ENCODE results near the gene MRGPRG.
"Not testable (repeated sequence)": the region's sequence is repeated elsewhere in the genome, so short reads cannot be mapped to it uniquely, and the experiment has no call there.

Gene MRGPRG

DNA sequence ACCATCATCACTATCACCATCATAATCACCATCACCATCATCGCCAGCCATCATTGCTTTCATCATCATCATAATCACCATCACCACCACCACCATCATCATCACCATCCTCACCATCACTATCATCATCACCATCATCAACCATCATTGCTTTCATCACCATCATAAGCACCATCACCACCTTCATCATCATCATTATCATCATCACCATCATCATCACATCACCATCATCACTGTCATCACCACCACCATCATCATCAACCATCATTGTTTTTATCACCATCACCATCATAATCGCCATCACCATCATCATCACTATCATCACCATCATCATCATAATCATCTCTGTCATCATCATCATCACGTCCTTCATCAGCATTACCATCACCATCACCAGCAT, 44.2 kb downstream of the MRGPRG start:
- TF ChIP-seq, protein P1, sequence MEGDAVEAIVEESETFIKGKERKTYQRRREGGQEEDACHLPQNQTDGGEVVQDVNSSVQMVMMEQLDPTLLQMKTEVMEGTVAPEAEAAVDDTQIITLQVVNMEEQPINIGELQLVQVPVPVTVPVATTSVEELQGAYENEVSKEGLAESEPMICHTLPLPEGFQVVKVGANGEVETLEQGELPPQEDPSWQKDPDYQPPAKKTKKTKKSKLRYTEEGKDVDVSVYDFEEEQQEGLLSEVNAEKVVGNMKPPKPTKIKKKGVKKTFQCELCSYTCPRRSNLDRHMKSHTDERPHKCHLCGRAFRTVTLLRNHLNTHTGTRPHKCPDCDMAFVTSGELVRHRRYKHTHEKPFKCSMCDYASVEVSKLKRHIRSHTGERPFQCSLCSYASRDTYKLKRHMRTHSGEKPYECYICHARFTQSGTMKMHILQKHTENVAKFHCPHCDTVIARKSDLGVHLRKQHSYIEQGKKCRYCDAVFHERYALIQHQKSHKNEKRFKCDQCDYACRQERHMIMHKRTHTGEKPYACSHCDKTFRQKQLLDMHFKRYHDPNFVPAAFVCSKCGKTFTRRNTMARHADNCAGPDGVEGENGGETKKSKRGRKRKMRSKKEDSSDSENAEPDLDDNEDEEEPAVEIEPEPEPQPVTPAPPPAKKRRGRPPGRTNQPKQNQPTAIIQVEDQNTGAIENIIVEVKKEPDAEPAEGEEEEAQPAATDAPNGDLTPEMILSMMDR (IDR thresholded peaks at IDR 0.05; ENCODE audit: control extremely low read depth, extremely low read depth, low read depth, missing control alignments), result no peak
- DNase-seq (ENCODE audit: extremely low spot score), result no peak
- POLR2A ChIA-PET, result no interaction called here
- CTCF ChIA-PET, result no interaction called here

DNA sequence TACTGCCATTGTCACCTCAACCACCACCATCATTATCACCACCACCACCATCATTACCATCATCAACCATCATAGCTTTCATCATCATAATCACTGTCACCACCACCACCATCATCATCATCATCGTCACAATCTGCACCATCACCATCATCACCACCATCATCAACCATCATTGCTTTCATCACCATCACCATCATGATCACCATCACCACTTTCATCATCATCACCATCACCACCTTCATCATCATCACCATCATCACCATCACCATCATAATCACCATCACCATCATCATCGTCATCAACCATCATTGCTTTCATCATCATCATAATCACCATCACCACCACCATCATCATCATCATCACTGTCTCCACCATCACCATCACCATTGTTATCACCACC, 44.8 kb downstream of the MRGPRG start:
- TF ChIP-seq, protein P1 (IDR thresholded peaks at IDR 0.05; ENCODE audit: control extremely low read depth, extremely low read depth, low read depth, missing control alignments), result no peak
- ChIA-PET CTCF (no interaction called here), POLR2A (no interaction called here)
- no peak for DNase-seq (ENCODE audit: extremely low spot score)

DNA sequence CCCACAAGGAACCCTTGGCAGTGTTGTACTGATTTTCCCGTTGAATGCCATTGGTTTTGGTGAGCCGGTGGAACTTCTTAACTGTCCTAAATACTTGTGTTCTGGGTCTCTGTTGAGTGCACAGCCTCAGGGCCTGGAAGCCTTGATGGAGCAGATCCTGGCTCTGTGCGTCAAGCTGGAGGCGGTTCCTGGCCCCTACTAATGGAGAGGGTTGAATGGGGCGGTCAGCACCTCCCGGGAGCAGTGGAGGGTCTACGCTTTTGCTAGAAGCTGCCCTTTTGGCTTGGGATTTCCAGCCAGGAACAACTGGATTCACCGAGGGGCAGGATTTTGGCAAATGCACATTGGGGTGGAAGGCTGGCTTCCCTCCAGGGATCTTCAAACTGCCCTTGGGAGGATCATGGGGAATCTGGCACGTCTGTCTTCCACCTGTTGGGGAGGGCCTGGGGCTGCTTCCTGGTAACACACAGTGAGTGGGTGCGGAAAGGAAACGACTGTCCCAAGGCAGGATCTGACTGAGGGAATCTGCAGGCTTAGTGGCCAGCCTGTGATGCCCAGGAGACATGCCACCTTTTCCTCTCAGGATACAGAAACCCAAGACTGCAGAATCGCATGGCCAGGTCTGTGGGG, 46.6 kb downstream of the MRGPRG start:
- POLR2A ChIA-PET, result no interaction called here
- CTCF ChIA-PET, result no interaction called here
- DNase-seq (ENCODE audit: extremely low spot score), result no peak
- TF ChIP-seq, protein P1 (IDR thresholded peaks at IDR 0.05; ENCODE audit: control extremely low read depth, extremely low read depth, low read depth, missing control alignments), result no peak

DNA sequence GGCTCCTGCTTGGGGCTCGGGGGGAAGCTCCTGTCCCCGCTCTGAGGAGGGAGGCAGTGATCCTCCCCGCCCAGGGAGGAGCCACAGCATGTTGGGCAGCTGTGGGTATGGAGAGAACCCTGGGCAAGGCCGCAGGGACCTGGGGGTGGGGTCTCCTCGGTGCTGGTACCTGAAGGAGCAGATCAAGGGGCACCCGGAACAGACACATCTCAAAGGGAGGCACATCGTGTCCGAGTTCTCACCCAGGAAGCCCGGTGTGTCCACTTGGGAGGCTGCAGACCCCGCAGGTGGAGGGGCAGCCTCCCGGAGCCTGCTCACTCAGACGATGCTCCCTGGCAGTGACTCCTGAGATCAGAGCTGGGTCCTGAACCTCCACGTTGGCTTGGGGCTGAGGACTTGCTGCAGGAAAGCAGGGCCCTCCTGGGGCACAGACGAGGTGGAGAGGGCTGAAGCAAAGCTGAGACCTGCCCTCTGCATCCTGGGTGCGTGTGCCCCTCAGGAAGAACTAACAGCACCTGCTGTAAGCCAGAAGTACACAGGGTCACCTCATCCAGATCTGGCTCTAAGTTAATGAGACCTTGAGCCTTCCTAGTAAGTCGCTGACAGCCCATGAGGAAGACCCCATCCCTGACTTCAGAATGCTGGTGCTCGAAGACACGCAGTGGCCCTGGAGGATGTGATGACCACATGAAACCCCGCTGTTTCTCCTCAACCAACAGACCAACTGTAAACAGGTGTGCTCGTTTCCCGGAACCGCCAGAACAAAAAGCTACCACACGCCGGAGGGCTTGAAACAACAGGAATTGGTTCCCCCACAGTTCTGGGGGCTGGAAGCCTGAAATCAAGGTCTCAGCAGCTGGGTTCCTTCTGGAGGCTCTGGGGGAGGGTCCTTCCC, 47.6 kb downstream of the MRGPRG start:
- POLR2A ChIA-PET, result no interaction called here
- CTCF ChIA-PET, result no interaction called here

GRCh38 chr11:3170044-3170755, 48.4 kb downstream of the MRGPRG start:
- ChIA-PET CTCF (no interaction called here), POLR2A (no interaction called here)
- no peak for DNase-seq (ENCODE audit: extremely low spot score)
- TF ChIP-seq, protein P1 (IDR thresholded peaks at IDR 0.05; ENCODE audit: control extremely low read depth, extremely low read depth, low read depth, missing control alignments), result no peak

More for the DNA sequence above, 47.6 kb downstream of the MRGPRG start:
- DNase-seq (ENCODE audit: extremely low spot score), result no peak
- TF ChIP-seq, protein P1 (IDR thresholded peaks at IDR 0.05; ENCODE audit: control extremely low read depth, extremely low read depth, low read depth, missing control alignments), result no peak

DNA sequence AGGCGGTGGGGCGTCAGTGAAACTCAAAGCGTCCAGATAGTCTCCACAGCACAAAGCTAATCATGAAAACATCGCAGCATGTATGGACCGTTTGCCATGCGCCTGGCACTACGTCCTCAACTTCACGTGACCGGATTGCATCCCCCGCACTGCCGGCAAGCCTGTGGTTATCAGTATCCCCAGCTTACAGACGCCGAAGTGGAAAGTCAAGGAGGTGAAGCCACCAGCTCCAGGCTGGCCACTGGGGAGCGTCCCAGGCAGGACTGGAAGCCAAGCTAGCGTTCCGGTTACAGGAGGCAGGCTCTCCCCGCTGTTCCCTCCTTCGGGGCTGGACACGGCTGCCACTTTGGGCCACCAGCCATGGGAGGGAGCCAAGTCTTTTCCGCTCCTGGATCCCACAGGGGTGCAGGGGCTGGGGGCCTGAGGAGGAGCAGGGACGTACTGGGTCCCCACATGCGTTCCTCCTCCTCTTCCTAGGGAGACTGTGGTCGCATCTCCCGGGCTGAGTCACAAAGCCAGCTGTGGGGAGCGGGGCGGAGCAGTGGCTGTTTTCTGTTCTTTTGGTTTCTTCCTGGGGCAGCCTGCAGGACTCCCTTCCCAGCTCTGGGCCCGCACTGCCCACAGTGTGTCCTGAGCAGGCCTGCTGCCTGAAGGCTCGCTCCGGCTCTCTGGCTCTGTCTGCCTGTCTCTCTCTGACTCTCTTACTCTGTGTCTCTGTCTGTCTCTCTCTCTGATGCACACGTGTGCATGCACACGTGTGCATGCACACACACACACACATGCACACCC, 49.2 kb downstream of the MRGPRG start:
- POLR2A ChIA-PET, result no interaction called here
- CTCF ChIA-PET, result no interaction called here
- TF ChIP-seq, protein P1 (IDR thresholded peaks at IDR 0.05; ENCODE audit: control extremely low read depth, extremely low read depth, low read depth, missing control alignments), result no peak
- no peak for DNase-seq (ENCODE audit: extremely low spot score)

DNA sequence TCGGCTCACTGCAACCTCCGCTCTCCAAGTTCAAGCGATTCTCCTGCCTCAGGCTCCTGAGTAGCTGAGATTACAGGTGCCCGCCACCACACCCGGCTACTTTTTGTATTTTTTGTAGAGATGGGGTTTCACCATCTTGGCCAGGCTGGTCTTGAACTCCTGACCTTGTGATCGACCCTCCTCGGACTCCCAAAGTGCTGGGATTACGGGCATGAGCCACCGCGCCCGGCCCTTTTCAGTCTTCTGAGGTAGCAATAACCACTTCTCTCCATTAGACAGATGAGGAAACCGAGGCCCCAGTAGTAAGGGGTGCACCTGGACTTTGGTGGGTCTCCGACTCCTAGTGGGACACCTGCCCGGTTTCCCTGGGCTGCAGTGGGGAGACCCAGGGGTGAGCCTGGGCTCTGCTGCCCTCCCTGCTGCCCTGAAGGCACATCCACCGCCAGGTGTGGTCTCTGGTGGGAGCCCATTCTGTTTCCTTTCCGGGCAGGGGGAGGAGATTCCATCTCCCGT, 49.8 kb downstream of the MRGPRG start:
- DNase-seq (ENCODE audit: extremely low spot score); POLR2A ChIA-PET; CTCF ChIA-PET: not testable (repeated sequence)

All from GM10248 (cell line).